Spleen (tissue), 11 donors: ENCODE measurements around the gene CNOT2. TPM values are rescaled to one million over a fixed set of nuclear protein-coding genes. Genes with fewer than 3 reads are reported as not detected.

Experiments
- DNase-seq: peaks from one replicate; pipeline ENCODE4 v3.0.0-alpha.2; 2020
- H3K27ac ChIP-seq, 8 donors: fragments of 200-600 bp; sonication (generic) in 7 of 8; 1 replicate in 4 of 8; 2 replicates in 4 of 8; pipeline versions ENCODE4 v1.5.0 to v1.8.0; 2016 to 2021; ENCODE audit warnings: inconsistent platforms in 4 of 8, mild to moderate bottlenecking in 4 of 8, moderate library complexity in 1 of 8
- H3K27me3 ChIP-seq, 7 donors: fragments of 200-600 bp; sonication (generic) in 6 of 7; replicated peaks in 1 of 7; 1 replicate in 4 of 7; 2 replicates in 3 of 7; pipeline versions ENCODE4 v1.5.0 to v1.8.0; 2016 to 2021; ENCODE audit warnings: inconsistent platforms in 3 of 7, mild to moderate bottlenecking in 1 of 7
- H3K36me3 ChIP-seq, 6 donors: fragments of 200-600 bp; sonication (generic) in 5 of 6; 1 replicate in 4 of 6; 2 replicates in 2 of 6; pipeline versions ENCODE4 v1.5.0 to v1.8.0; 2016 to 2021; ENCODE audit warnings: inconsistent platforms in 2 of 6
- H3K4me1 ChIP-seq, 6 donors: fragments of 200-600 bp; sonication (generic) in 5 of 6; 1 replicate in 3 of 6; 2 replicates in 3 of 6; pipeline versions ENCODE4 v1.5.0 to v1.8.0; 2016 to 2021; ENCODE audit warnings: inconsistent platforms in 3 of 6
- H3K4me3 ChIP-seq, 8 donors: fragments of 200-600 bp; sonication (generic) in 7 of 8; 1 replicate in 4 of 8; 2 replicates in 4 of 8; pipeline versions ENCODE4 v1.5.0 to v1.8.0; 2016 to 2021; ENCODE audit warnings: inconsistent platforms in 4 of 8, mild to moderate bottlenecking in 4 of 8, moderate library complexity in 2 of 8
- H3K9me3 ChIP-seq, 8 donors: fragments of 200-600 bp; sonication (generic) in 7 of 8; 1 replicate in 4 of 8; 2 replicates in 4 of 8; pipeline versions ENCODE4 v1.5.0 to v1.8.0; 2016 to 2021; ENCODE audit warnings: inconsistent platforms in 4 of 8
- CTCF ChIP-seq, 11 experiments: fragments of 200-600 bp in 7 of 11; fragments of 450-650 bp in 4 of 11; sonication (generic) in 4 of 11; IDR thresholded peaks in 8 of 11; conservative IDR thresholded peaks in 3 of 11; 1 replicate in 7 of 11; 2 replicates in 4 of 11; pipeline versions ENCODE4 v1.4.0 to v1.8.0; 2016 to 2021; ENCODE audit warnings: antibody characterized with exemption in 11 of 11, inconsistent platforms in 4 of 11, mild to moderate bottlenecking in 1 of 11
- POLR2A ChIP-seq, 3 donors: fragments of 450-650 bp; IDR thresholded peaks; one replicate each; pipeline ENCODE4 v1.5.1; 2017; ENCODE audit warnings: antibody characterized with exemption in 3 of 3, mild to moderate bottlenecking in 1 of 3
- POLR2AphosphoS5 ChIP-seq, 3 donors: sonication (generic); formaldehyde crosslinking; IDR thresholded peaks; one replicate each; pipeline ENCODE4 v1.5.1; 2017; ENCODE audit warnings: antibody characterized with exemption in 3 of 3
- WGBS, 5 donors: extraction: QIAGEN DNeasy Blood & Tissue Kit in 3 of 5; methylation state at CpG; one replicate each; pipeline versions ENCODE4 v1.1.5 to v1.1.7; 2013 to 2018; 5-methylcytosine and 5-hydroxymethylcytosine counted together
- intact Hi-C: fragments of 100-400 bp; cut with DNase I; formaldehyde crosslinking; loops from one replicate; pipeline ENCODE4 v1.15.0; 2023; ENCODE audit warnings: low total_unique reads
- polyA plus RNA-seq, 3 donors: library from polyadenylated mRNA; stranded (reverse); fragments of 200-250 nt; gene quantifications; one replicate each; pipeline ENCODE4 v1.2.1, GENCODE V29; 2013
- total RNA-seq, 7 donors: library from RNA; depleted of rRNA in 3 of 7; stranded (reverse); fragments of >200 nt in 3 of 7; fragmentation: NEBNext Ultra II Directional in 4 of 7; extraction: Animal tissue kit (Norgen Biotek cat#: 25700) in 4 of 7; gene quantifications; one replicate each; pipeline versions ENCODE4 v1.1.0 to v1.2.1, GENCODE V29; 2016 to 2021
- donor health status: healthy with polysubstance abuse.
- donor health status: DM: no; HTN: no; CAD: no; lungs with moderate emphysema.
- donor health status: DM: no; HTN: no; CAD: no.
- donor health status: Bipolar disorder and iron deficiency.
- donor health status: healthy.
- donor health status: DM: no; HTN: no; CAD: no.
- donor health status: DM: yes; HTN: yes; CAD: no.

The CNOT2 gene
- total and polyA plus RNA-seq, 10 donors, result 27.4 to 212 (median 97.7) TPM

- Histone ChIP-seq H3K36me3 (no peaks in the 10 kb centered on the region), H3K27me3 (no peaks in the 10 kb centered on the region), H3K4me1 (peaks cover 0 to 84% (median 44%) of the 10 kb centered on the region in 6 donors), H3K9me3 (no peaks in the 10 kb centered on the region), H3K4me3 (no peak overlapping the region), H3K27ac (no peak overlapping the region)
- TF ChIP-seq POLR2A (IDR thresholded peaks at IDR 0.05) (no peak), POLR2AphosphoS5 (IDR thresholded peaks at IDR 0.05) (no peak), CTCF (IDR thresholded peaks at IDR 0.05 in 8 of 11, conservative IDR thresholded peaks at IDR 0.05 in 3 of 11) (no peak)
- WGBS, 5 donors, result 49 to 62% (median 57%) methylated on average over 1 of the region's 1 CpG
- intact Hi-C loops, result no loop called here
- no peak for DNase-seq
These were observed 26.9 kb downstream of the CNOT2 start for GRCh38 chr12:70270108-70270507.

GRCh38 chr12:70271025-70271424 lies 27.8 kb downstream of the CNOT2 start:
- Histone ChIP-seq H3K9me3 (no peaks in the 10 kb centered on the region), H3K27ac (no peak overlapping the region), H3K4me3 (no peak overlapping the region), H3K4me1 (peaks cover 0 to 79% (median 46%) of the 10 kb centered on the region in 6 donors), H3K27me3 (no peaks in the 10 kb centered on the region), H3K36me3 (no peaks in the 10 kb centered on the region)
- intact Hi-C loops, result no loop called here
- TF ChIP-seq POLR2A (IDR thresholded peaks at IDR 0.05) (no peak), POLR2AphosphoS5 (IDR thresholded peaks at IDR 0.05) (no peak), CTCF (IDR thresholded peaks at IDR 0.05 in 8 of 11, conservative IDR thresholded peaks at IDR 0.05 in 3 of 11) (no peak)
- DNase-seq, result no peak

GRCh38 chr12:70272510-70272909 lies 29.3 kb downstream of the CNOT2 start:
- Histone ChIP-seq H3K36me3 (no peaks in the 10 kb centered on the region), H3K27me3 (no peaks in the 10 kb centered on the region), H3K27ac (no peak overlapping the region), H3K9me3 (no peaks in the 10 kb centered on the region), H3K4me1 (peaks cover 0 to 64% (median 42%) of the 10 kb centered on the region in 6 donors), H3K4me3 (no peak overlapping the region)
- TF ChIP-seq POLR2AphosphoS5 (IDR thresholded peaks at IDR 0.05) (no peak), CTCF (IDR thresholded peaks at IDR 0.05 in 8 of 11, conservative IDR thresholded peaks at IDR 0.05 in 3 of 11) (no peak)
- 88 to 99% (median 94%) methylated on average over 3 of the region's 3 CpGs for WGBS, 5 donors
- DNase-seq, result no peak
- intact Hi-C loops, result no loop called here

- no peaks in the 10 kb centered on the region for H3K9me3 ChIP-seq
- peaks cover 0 to 14% (median 3%) of the 10 kb centered on the region in 6 donors for H3K36me3 ChIP-seq
- peaks cover 0 to 56% (median 30%) of the 10 kb centered on the region in 6 donors for H3K4me1 ChIP-seq
- H3K4me3 ChIP-seq, result no peak overlapping the region
- no peak overlapping the region for H3K27ac ChIP-seq
- TF ChIP-seq POLR2AphosphoS5 (IDR thresholded peaks at IDR 0.05) (no peak), CTCF (IDR thresholded peaks at IDR 0.05 in 8 of 11, conservative IDR thresholded peaks at IDR 0.05 in 3 of 11) (no peak), POLR2A (IDR thresholded peaks at IDR 0.05) (no peak)
- intact Hi-C loops, result no loop called here
- no peaks in the 10 kb centered on the region for H3K27me3 ChIP-seq
- DNase-seq, result no peak
These were observed 31.8 kb downstream of the CNOT2 start for GRCh38 chr12:70275045-70275444.
